ENCODE results near the gene CDK5. TPM values are rescaled to one million over a fixed set of nuclear protein-coding genes. Genes with fewer than 3 reads are reported as not detected.

CDK5 gene
- total and polyA plus RNA-seq, 2 donors (not counting 1 experiment from before 2014, with no cell fraction given): 8.2 to 8.4 TPM

- Mint-ChIP-seq H3K27me3 (peaks cover 13% of the 10 kb centered on the region), H3K27ac (peak overlapping the region; percentile 41), H3K4me3 (peak overlapping the region; percentile 87), H3K9me3 (ENCODE audit: insufficient read depth) (no peaks in the 10 kb centered on the region), H3K4me1 (peaks cover 55% of the 10 kb centered on the region)
- H3K9me3 ChIP-seq (ENCODE audit: control extremely low read depth in 1 of 3, control insufficient read depth in 2 of 3, insufficient read depth in 1 of 3, low read length in 2 of 3): no peaks in the 10 kb centered on the region
- H2AFZ ChIP-seq (ENCODE audit: insufficient read depth, low read depth, low read length, poor library complexity, severe bottlenecking): peak overlapping the region; percentile 92
- H3K9ac ChIP-seq (ENCODE audit: low read length): peak overlapping the region; percentile 85
- peak overlapping the region; percentile 55 to 92 for H3K27ac ChIP-seq (ENCODE audit: low read length in 2 of 2)
- 77% methylated on average over 47 of the region's 64 CpGs for WGBS (ENCODE audit: insufficient coverage)
- TF ChIP-seq CTCF (IDR thresholded peaks at IDR 0.05) (no peak), EZH2 (IDR thresholded peaks at IDR 0.05; ENCODE audit: borderline replicate concordance, insufficient read depth, low read depth, low read length, poor library complexity, severe bottlenecking) (no peak)
- peaks cover 26% of the 10 kb centered on the region for H4K20me1 ChIP-seq (ENCODE audit: control insufficient read depth, insufficient read depth, low read length, poor library complexity, severe bottlenecking)
- POLR2A ChIA-PET: interaction anchor here (0.6 to 1.2 kb wide), 2 partner anchors 53 to 68 kb away, joined by 4 to 8 read pairs; partner anchors contain the start of gene ABCB8
- H3K79me2 ChIP-seq (ENCODE audit: control insufficient read depth, insufficient read depth, low read length): peaks cover 39% of the 10 kb centered on the region
- ATAC-seq (ENCODE audit: low read depth) (no peak), DNase-seq (no peak)
- H3K4me2 ChIP-seq (replicated peaks; ENCODE audit: low read depth, low read length, poor library complexity, severe bottlenecking): peak overlapping the region; percentile 95
- intact Hi-C loops (cut with micrococcal nuclease): loop anchor here (5.0 to 10.0 kb wide), 6 partner anchors 104 to 1309 kb away; partner anchors contain the start of genes KCNH2, NUB1, ZNF467 and ZNF862
- H3K36me3 ChIP-seq (replicated peaks in 1 of 2; ENCODE audit: control extremely low read depth in 1 of 2, control insufficient read depth in 1 of 2, extremely low read depth in 1 of 2, insufficient read depth in 2 of 2, low read length in 1 of 2): peaks cover 0 to 3% of the 10 kb centered on the region in 2 experiments
- H3K4me1 ChIP-seq (ENCODE audit: control insufficient read depth in 2 of 2, insufficient read depth in 2 of 2, low read length in 2 of 2): peaks cover 45 to 56% of the 10 kb centered on the region in 2 donors
- CTCF ChIA-PET: interaction anchor here (0.9 to 1.6 kb wide), 2 partner anchors 23 to 43 kb away, joined by 4 to 6 read pairs; no protein-coding TSS in a partner anchor
- peaks cover 0 to 24% (median 10%) of the 10 kb centered on the region in 4 experiments for H3K27me3 ChIP-seq (replicated peaks in 1 of 4; ENCODE audit: control extremely low read depth in 1 of 4, control insufficient read depth in 3 of 4, insufficient read depth in 4 of 4, low read length in 3 of 4)
- peak overlapping the region in 4 of 5 experiments; percentile 79 to 92 (median 90) for H3K4me3 ChIP-seq (ENCODE audit: control extremely low read depth in 1 of 5, extremely low read depth in 1 of 5, insufficient read depth in 1 of 5, low read depth in 2 of 5, low read length in 4 of 5)
Measured at GRCh38 chr7:151081170-151082101, 23.7 kb upstream of the CDK5 start.
